Measurements from ENCODE around the gene IQCB1.

DNA sequence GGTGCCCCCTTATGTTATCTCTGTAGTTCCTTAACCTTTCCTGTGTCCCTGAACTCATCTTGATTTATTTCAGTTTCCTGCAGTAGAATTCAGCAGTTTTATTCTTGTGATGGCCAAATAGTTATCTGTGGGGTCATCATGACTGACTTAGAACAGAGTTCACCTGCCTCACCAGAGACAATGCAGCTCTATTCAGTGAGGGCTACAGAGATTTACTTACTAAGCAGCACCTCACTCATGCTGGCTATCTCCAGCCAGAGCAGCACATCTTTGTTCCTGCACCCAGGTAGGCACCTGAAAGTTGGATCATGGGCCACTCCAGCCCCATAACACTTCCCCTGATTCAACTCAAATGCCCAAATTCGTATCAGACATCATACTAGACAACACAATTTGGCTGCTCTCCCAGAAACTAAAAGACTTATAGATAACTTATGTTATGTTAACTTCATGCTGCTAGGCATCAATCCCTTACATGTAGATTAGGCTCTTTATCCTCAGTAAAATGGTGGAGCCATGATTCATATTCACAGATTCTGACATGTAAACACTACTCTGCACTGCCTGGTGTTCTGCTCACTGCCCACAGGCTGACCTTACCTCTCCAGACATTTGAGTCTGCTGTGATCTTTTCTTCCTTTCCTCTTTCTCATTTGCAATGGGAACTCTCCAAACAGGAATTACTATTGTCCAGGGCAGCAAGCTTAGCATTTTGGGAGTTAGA, 76.0 kb downstream of the IQCB1 start:
- TF ChIP-seq, protein P1, sequence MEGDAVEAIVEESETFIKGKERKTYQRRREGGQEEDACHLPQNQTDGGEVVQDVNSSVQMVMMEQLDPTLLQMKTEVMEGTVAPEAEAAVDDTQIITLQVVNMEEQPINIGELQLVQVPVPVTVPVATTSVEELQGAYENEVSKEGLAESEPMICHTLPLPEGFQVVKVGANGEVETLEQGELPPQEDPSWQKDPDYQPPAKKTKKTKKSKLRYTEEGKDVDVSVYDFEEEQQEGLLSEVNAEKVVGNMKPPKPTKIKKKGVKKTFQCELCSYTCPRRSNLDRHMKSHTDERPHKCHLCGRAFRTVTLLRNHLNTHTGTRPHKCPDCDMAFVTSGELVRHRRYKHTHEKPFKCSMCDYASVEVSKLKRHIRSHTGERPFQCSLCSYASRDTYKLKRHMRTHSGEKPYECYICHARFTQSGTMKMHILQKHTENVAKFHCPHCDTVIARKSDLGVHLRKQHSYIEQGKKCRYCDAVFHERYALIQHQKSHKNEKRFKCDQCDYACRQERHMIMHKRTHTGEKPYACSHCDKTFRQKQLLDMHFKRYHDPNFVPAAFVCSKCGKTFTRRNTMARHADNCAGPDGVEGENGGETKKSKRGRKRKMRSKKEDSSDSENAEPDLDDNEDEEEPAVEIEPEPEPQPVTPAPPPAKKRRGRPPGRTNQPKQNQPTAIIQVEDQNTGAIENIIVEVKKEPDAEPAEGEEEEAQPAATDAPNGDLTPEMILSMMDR (IDR thresholded peaks at IDR 0.05): no peak
- TF ChIP-seq POLR2A (IDR thresholded peaks at IDR 0.05): no peak

Measured in lower leg skin (tissue), 3 donors.